ENCODE results near the gene SLC12A2.

DNA sequence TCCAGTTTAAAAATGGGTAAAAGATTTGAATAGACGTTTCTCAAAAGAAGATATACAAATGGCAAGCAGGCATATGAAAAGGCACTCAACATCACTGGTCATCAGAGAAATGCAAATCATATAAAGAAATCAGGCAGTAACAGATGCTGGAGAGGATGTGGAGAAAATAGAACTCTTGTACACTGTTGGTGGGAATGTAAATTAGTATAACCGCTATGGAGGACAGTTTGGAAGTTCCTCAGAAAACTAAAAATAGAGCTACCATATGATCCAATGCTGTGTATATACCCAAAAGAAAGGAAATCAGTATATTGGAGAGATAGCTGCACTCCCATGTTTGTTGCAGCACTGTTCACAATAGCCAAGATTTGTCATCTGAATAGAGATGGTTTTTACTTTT lies 42.7 kb downstream of the SLC12A2 start:
- no peak for TF ChIP-seq NONO (IDR thresholded peaks at IDR 0.05; ENCODE audit: low read depth in 2 of 2, low read length in 1 of 2)
- no peak for TF ChIP-seq ADNP (tag; IDR thresholded peaks at IDR 0.05)
- TF ChIP-seq JUND (IDR thresholded peaks at IDR 0.05; ENCODE audit: borderline replicate concordance, low read depth, low read length) = no peak
- no peak for TF ChIP-seq JUND (tag; IDR thresholded peaks at IDR 0.05; ENCODE audit: borderline replicate concordance, low read depth, low read length)
- TF ChIP-seq, protein P1, sequence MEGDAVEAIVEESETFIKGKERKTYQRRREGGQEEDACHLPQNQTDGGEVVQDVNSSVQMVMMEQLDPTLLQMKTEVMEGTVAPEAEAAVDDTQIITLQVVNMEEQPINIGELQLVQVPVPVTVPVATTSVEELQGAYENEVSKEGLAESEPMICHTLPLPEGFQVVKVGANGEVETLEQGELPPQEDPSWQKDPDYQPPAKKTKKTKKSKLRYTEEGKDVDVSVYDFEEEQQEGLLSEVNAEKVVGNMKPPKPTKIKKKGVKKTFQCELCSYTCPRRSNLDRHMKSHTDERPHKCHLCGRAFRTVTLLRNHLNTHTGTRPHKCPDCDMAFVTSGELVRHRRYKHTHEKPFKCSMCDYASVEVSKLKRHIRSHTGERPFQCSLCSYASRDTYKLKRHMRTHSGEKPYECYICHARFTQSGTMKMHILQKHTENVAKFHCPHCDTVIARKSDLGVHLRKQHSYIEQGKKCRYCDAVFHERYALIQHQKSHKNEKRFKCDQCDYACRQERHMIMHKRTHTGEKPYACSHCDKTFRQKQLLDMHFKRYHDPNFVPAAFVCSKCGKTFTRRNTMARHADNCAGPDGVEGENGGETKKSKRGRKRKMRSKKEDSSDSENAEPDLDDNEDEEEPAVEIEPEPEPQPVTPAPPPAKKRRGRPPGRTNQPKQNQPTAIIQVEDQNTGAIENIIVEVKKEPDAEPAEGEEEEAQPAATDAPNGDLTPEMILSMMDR (IDR thresholded peaks at IDR 0.05 in 2 of 3, conservative IDR thresholded peaks at IDR 0.05 in 1 of 3; ENCODE audit: insufficient read depth in 2 of 3, low read depth in 1 of 3, low read length in 3 of 3) = no peak
- TF ChIP-seq ZNF583 (CRISPR knock-in tag; IDR thresholded peaks at IDR 0.05) = no peak
- TF ChIP-seq MXI1 (IDR thresholded peaks at IDR 0.05; ENCODE audit: low read depth, low read length) = no peak
- TF ChIP-seq MCM3 (IDR thresholded peaks at IDR 0.05) = no peak
- TF ChIP-seq RFX5 (IDR thresholded peaks at IDR 0.05; ENCODE audit: low read depth, low read length) = no peak
- TF ChIP-seq SAFB (IDR thresholded peaks at IDR 0.05; ENCODE audit: borderline replicate concordance, low read depth, low read length) = no peak
- TF ChIP-seq JUN (IDR thresholded peaks at IDR 0.05; ENCODE audit: borderline replicate concordance, low read depth, low read length) = no peak
- no peak for TF ChIP-seq JUN (CRISPR knock-in tag; IDR thresholded peaks at IDR 0.05; ENCODE audit: borderline replicate concordance)
